Activated CD4-positive, alpha-beta T cell treated with anti-CD3 and anti-CD28 coated beads for 48 hours (primary cell): ENCODE measurements around the gene EPHA7.

Experiments used
- DNase-seq: peaks from one replicate; pipeline ENCODE4 v3.0.0-alpha.2; 2020

Gene EPHA7

GRCh38 chr6:93322651-93323050 is 96.7 kb downstream of the EPHA7 start:
- DNase-seq: no peak

GRCh38 chr6:93319304-93319703 is 100.1 kb downstream of the EPHA7 start:
- no peak for DNase-seq

GRCh38 chr6:93318121-93318520 is 101.2 kb downstream of the EPHA7 start:
- DNase-seq: no peak

- no peak for DNase-seq
Observed at GRCh38 chr6:93317592-93317991, 101.8 kb downstream of the EPHA7 start.

GRCh38 chr6:93307505-93308409 is 111.6 kb downstream of the EPHA7 start:
- no peak for DNase-seq

- no peak for DNase-seq
Observed at GRCh38 chr6:93305088-93305487, 114.3 kb downstream of the EPHA7 start.

- no peak for DNase-seq
Observed at GRCh38 chr6:93304505-93304904, 114.9 kb downstream of the EPHA7 start.

GRCh38 chr6:93300661-93301060 is 118.7 kb downstream of the EPHA7 start:
- no peak for DNase-seq

GRCh38 chr6:93299622-93300021 is 119.7 kb downstream of the EPHA7 start:
- DNase-seq: no peak

- no peak for DNase-seq
Observed at GRCh38 chr6:93295631-93296030, 123.7 kb downstream of the EPHA7 start.

GRCh38 chr6:93294879-93295278 is 124.5 kb downstream of the EPHA7 start:
- DNase-seq: no peak

- DNase-seq: no peak
Observed at GRCh38 chr6:93293872-93294271, 125.5 kb downstream of the EPHA7 start.

GRCh38 chr6:93293460-93293859 is 125.9 kb downstream of the EPHA7 start:
- no peak for DNase-seq

- DNase-seq: no peak
Observed at GRCh38 chr6:93282521-93283031, 136.8 kb downstream of the EPHA7 start.

GRCh38 chr6:93278241-93278640 is 141.1 kb downstream of the EPHA7 start:
- DNase-seq: no peak

- no peak for DNase-seq
Observed at GRCh38 chr6:93272896-93273295, 146.5 kb downstream of the EPHA7 start.

GRCh38 chr6:93272211-93272610 is 147.1 kb downstream of the EPHA7 start:
- DNase-seq: no peak

- DNase-seq: no peak
Observed at GRCh38 chr6:93266116-93266817, 153.1 kb downstream of the EPHA7 start.

GRCh38 chr6:93260881-93261280 is 158.5 kb downstream of the EPHA7 start:
- DNase-seq: no peak

GRCh38 chr6:93259332-93259731 is 160.0 kb downstream of the EPHA7 start:
- no peak for DNase-seq

GRCh38 chr6:93252930-93253329 is 166.4 kb downstream of the EPHA7 start:
- no peak for DNase-seq

GRCh38 chr6:93248631-93249030 is 170.7 kb downstream of the EPHA7 start:
- DNase-seq: no peak

GRCh38 chr6:93243231-93243778 is 176.1 kb downstream of the EPHA7 start:
- no peak for DNase-seq

GRCh38 chr6:93242049-93242448 is 177.3 kb downstream of the EPHA7 start:
- no peak for DNase-seq
